Endothelial cell of umbilical vein (primary cell): ENCODE results near the gene PRSS21. TPM values are rescaled to one million over a fixed set of nuclear protein-coding genes. Genes with fewer than 3 reads are reported as not detected.

Experiments used
- BruUV-seq: library from RNA; stranded (reverse); fragments of 400-500 nt; replicated peaks from 2 replicates; lab custom pipeline; 2021; lab: Mats Ljungman, UMichigan
- CTCF ChIA-PET: fragments of 300-600, 350-600 bp; sonication (Branson Sonifier 250); formaldehyde crosslinking; loops from one replicate; lab custom pipeline; 2021; ENCODE audit warnings: antibody characterized with exemption, inconsistent platforms; lab: Charles Lee
- POLR2A ChIA-PET: fragments of 300-600, 350-600 bp; sonication (Branson Sonifier 250); formaldehyde crosslinking; loops from one replicate; lab custom pipeline; 2021; ENCODE audit warnings: antibody characterized with exemption, inconsistent platforms; lab: Charles Lee
- DNase-seq: peaks from one replicate; pipeline ENCODE4 v3.0.0-alpha.2; 2011; ENCODE audit warnings: low read depth, low spot score
- FAIRE-seq: peaks from 2 replicates; lab custom pipeline; 2011; peaks lifted over from hg19 to GRCh38; lab: Jason Lieb, UNC
- H2AFZ ChIP-seq: 2 replicates; pipeline ENCODE4 v1.6.0; 2012; ENCODE audit warnings: low read depth, low read length, control low read depth, inconsistent platforms
- H3K27ac ChIP-seq: 2 replicates; pipeline ENCODE4 v1.5.1; 2011; ENCODE audit warnings: low read depth, mild to moderate bottlenecking, control low read depth, low read length, moderate library complexity; ENCODE audit not compliant: insufficient read depth
- H3K27me3 ChIP-seq, 2 experiments: 2 replicates each; pipeline versions ENCODE4 v1.6.0 to v1.6.1; 2011; ENCODE audit warnings: low read length in 2 of 2, mixed read lengths in 1 of 2; ENCODE audit not compliant: control insufficient read depth in 2 of 2, insufficient read depth in 2 of 2
- H3K36me3 ChIP-seq, 2 experiments: 2 replicates in 1 of 2; 3 replicates in 1 of 2; pipeline ENCODE4 v1.5.1; 2011; ENCODE audit warnings: low read length in 2 of 2, mild to moderate bottlenecking in 1 of 2, moderate library complexity in 1 of 2; ENCODE audit not compliant: control insufficient read depth in 2 of 2, insufficient read depth in 2 of 2; ENCODE audit errors: extremely low read depth in 1 of 2
- H3K4me1 ChIP-seq: 3 replicates; pipeline ENCODE4 v1.5.1; 2011; ENCODE audit warnings: mild to moderate bottlenecking, low read length; ENCODE audit not compliant: control insufficient read depth, insufficient read depth; ENCODE audit errors: extremely low read depth
- H3K4me2 ChIP-seq: 2 replicates; pipeline ENCODE4 v1.6.1; 2011; ENCODE audit warnings: low read length, control low read depth, mixed read lengths; ENCODE audit not compliant: insufficient read depth
- H3K4me3 ChIP-seq, 3 experiments: fragments of 200-600 bp in 1 of 3; sonication (generic), shearing (Covaris generic) in 1 of 3; replicated peaks in 1 of 3; 2 replicates each; pipeline ENCODE4 v1.5.1; 2011 to 2016; ENCODE audit warnings: control low read depth in 3 of 3, low read length in 3 of 3, mild to moderate bottlenecking in 2 of 3, inconsistent platforms in 1 of 3, low read depth in 1 of 3, moderate library complexity in 1 of 3; ENCODE audit not compliant: insufficient read depth in 1 of 3
- H3K79me2 ChIP-seq: 2 replicates; pipeline ENCODE4 v1.6.0; 2012; ENCODE audit warnings: low read length, inconsistent platforms; ENCODE audit not compliant: control insufficient read depth, insufficient read depth
- H3K9ac ChIP-seq: replicated peaks from 2 replicates; pipeline ENCODE3; 2011; ENCODE audit warnings: low read length, control low read depth; ENCODE audit not compliant: insufficient read depth; ENCODE audit errors: extremely low read depth
- H3K9me1 ChIP-seq: replicated peaks from 3 replicates; pipeline ENCODE4 v1.6.0; 2011; ENCODE audit warnings: mild to moderate bottlenecking, low read length; ENCODE audit not compliant: control insufficient read depth, insufficient read depth; ENCODE audit errors: extremely low read depth
- H3K9me3 ChIP-seq: replicated peaks from 2 replicates; pipeline ENCODE4 v1.5.1; 2012; ENCODE audit warnings: low read length, inconsistent platforms; ENCODE audit not compliant: control insufficient read depth, insufficient read depth
- H4K20me1 ChIP-seq: replicated peaks from 2 replicates; pipeline ENCODE3; 2011; ENCODE audit warnings: mild to moderate bottlenecking, low read length; ENCODE audit not compliant: control insufficient read depth, insufficient read depth; ENCODE audit errors: extremely low read depth
- CTCF ChIP-seq, 2 donors: IDR thresholded peaks; 1 replicate in 1 of 2; 2 replicates in 1 of 2; pipeline ENCODE4 v1.5.1; 2011; ENCODE audit warnings: low read length in 2 of 2, mild to moderate bottlenecking in 2 of 2, moderate library complexity in 2 of 2, control low read depth in 1 of 2, inconsistent platforms in 1 of 2, low read depth in 1 of 2; ENCODE audit not compliant: insufficient read depth in 1 of 2; ENCODE audit errors: extremely low read depth in 1 of 2
- EZH2 ChIP-seq: IDR thresholded peaks from 2 replicates; pipeline ENCODE4 v1.6.1; 2012; ENCODE audit warnings: borderline replicate concordance, low read depth, mild to moderate bottlenecking, moderate library complexity, low read length, inconsistent platforms; ENCODE audit not compliant: severe bottlenecking
- FOS ChIP-seq: IDR thresholded peaks from 2 replicates; pipeline ENCODE4 v1.6.1; 2011; ENCODE audit warnings: mild to moderate bottlenecking, low read length, moderate library complexity, borderline replicate concordance; ENCODE audit not compliant: insufficient read depth
- GATA2 ChIP-seq: IDR thresholded peaks from 2 replicates; pipeline ENCODE4 v1.7.0; 2011; ENCODE audit warnings: low read depth, mild to moderate bottlenecking, moderate library complexity, mixed read lengths, low read length; ENCODE audit not compliant: insufficient read length, insufficient read depth
- JUN ChIP-seq: IDR thresholded peaks from 2 replicates; pipeline ENCODE4 v1.6.1; 2011; ENCODE audit warnings: borderline replicate concordance, low read depth; ENCODE audit not compliant: insufficient read length, insufficient read depth
- MAX ChIP-seq: IDR thresholded peaks from 2 replicates; pipeline ENCODE4 v1.6.1; 2011; ENCODE audit not compliant: insufficient read depth, insufficient read length
- MYC ChIP-seq: IDR thresholded peaks from one replicate; pipeline ENCODE4 v1.6.1; 2011; ENCODE audit warnings: mild to moderate bottlenecking, low read depth, low read length
- POLR2A ChIP-seq: IDR thresholded peaks from 2 replicates; pipeline ENCODE4 v1.6.1; 2012; ENCODE audit warnings: low read depth, mild to moderate bottlenecking, control low read depth, low read length
- POLR2AphosphoS5 ChIP-seq: IDR thresholded peaks from 2 replicates; pipeline ENCODE4 v1.6.1; 2012; ENCODE audit warnings: low read depth, mild to moderate bottlenecking, control low read depth, low read length, moderate library complexity; ENCODE audit not compliant: insufficient read depth
- dilution Hi-C: fragments of 300-500 bp; cut with MboI; formaldehyde crosslinking; loops from one replicate; pipeline ENCODE4 v1.15.0; 2019; ENCODE audit warnings: low sequenced_read_pairs; ENCODE audit not compliant: extremely low pct_ligation_motif_present
- intact Hi-C: fragments of 100-400 bp; cut with micrococcal nuclease; formaldehyde crosslinking; loops from one replicate; pipeline ENCODE4 v1.10.0; 2022
- polyA plus RNA-seq, 4 experiments: library from polyadenylated mRNA; depleted of rRNA in 3 of 4; stranded (reverse) in 3 of 4; unstranded in 1 of 4; fragments of >200 nt; gene quantifications; 2 replicates each; pipeline versions ENCODE4 v1.2.1 to v1.2.3, GENCODE V29; 2011 to 2012; ENCODE audit warnings: missing spikeins in 1 of 4
- total RNA-seq: library from RNA; stranded (reverse); gene quantifications from 2 replicates; pipeline ENCODE4 v1.2.3, GENCODE V29; 2021

PRSS21 gene
- total and polyA plus RNA-seq, 2 donors (not counting 3 experiments of a cell fraction or from before 2014, with no cell fraction given) = 0.28 TPM; not detected in 1

GRCh38 chr16:2769675-2770056 lies 47.4 kb upstream of the PRSS21 start:
- TF ChIP-seq EZH2 (no peak), MYC (no peak), POLR2A (no peak), MAX (no peak), POLR2AphosphoS5 (no peak), JUN (no peak), CTCF (IDR thresholded peaks at IDR 0.05; ENCODE audit: extremely low read depth in 1 of 2, insufficient read depth in 1 of 2, low read depth in 1 of 2, low read length in 2 of 2) (no peak), FOS (no peak), GATA2 (no peak)
- Histone ChIP-seq H3K4me3 (no peak overlapping the region), H2AFZ (no peak overlapping the region), H4K20me1 (no peaks in the 10 kb centered on the region), H3K27ac (no peak overlapping the region), H3K79me2 (peaks cover 38% of the 10 kb centered on the region), H3K9me1 (no peaks in the 10 kb centered on the region), H3K9me3 (no peaks in the 10 kb centered on the region), H3K27me3 (no peaks in the 10 kb centered on the region), H3K9ac (no peak overlapping the region), H3K4me2 (no peak overlapping the region), H3K36me3 (peaks cover 39 to 74% of the 10 kb centered on the region in 2 experiments), H3K4me1 (no peaks in the 10 kb centered on the region)
- BruUV-seq = no TSS peak
- ChIA-PET POLR2A (no interaction called here), CTCF (no interaction called here)
- dilution Hi-C loops = no loop called here
- DNase-seq (no peak), FAIRE-seq (no peak)
- intact Hi-C loops = loop anchor here (10.0 kb wide), 1 partner anchor 65 kb away; the partner anchor contains the start of gene ZG16B
